Naive thymus-derived CD4-positive, alpha-beta T cell (primary cell): Measurements from ENCODE around the gene PKD1L1. TPM values are rescaled to one million over a fixed set of nuclear protein-coding genes. Genes with fewer than 3 reads are reported as not detected.

Experiments
- ATAC-seq: fragments of 150-1000 bp; cut with Tn5 transposase; 2 replicates; pipeline ENCODE4 v1.10.0; 2021; ENCODE audit warnings: mild to moderate bottlenecking, moderate library complexity
- CTCF ChIA-PET: fragments of 350-600 bp; sonication (Branson Sonifier 250); formaldehyde crosslinking; loops from one replicate; lab custom pipeline; 2021; ENCODE audit warnings: antibody characterized with exemption; lab: Charles Lee
- POLR2A ChIA-PET: fragments of 350-600 bp; sonication (Branson Sonifier 250); formaldehyde crosslinking; loops from one replicate; lab custom pipeline; 2021; ENCODE audit warnings: antibody characterized with exemption, inconsistent platforms; lab: Charles Lee
- DNase-seq, 9 donors: peaks; one replicate each; pipeline versions ENCODE4 v3.0.0 to v3.0.0-alpha.2; 2020 to 2022; ENCODE audit warnings: mixed read lengths in 1 of 9
- H3K27ac ChIP-seq: one replicate; pipeline ENCODE4 v1.7.0; 2013; ENCODE audit warnings: mild to moderate bottlenecking, low read depth, low read length, moderate library complexity
- H3K27me3 ChIP-seq, 2 donors: one replicate each; pipeline ENCODE4 v1.7.0; 2013; ENCODE audit warnings: low read length in 2 of 2, mild to moderate bottlenecking in 2 of 2, moderate library complexity in 2 of 2; ENCODE audit not compliant: control insufficient read depth in 2 of 2, insufficient read depth in 2 of 2
- H3K36me3 ChIP-seq, 3 experiments: 1 replicate in 2 of 3; 2 replicates in 1 of 3; pipeline ENCODE4 v1.7.0; 2013; ENCODE audit warnings: low read length in 3 of 3, mild to moderate bottlenecking in 3 of 3, moderate library complexity in 1 of 3; ENCODE audit not compliant: insufficient read depth in 3 of 3, control insufficient read depth in 2 of 3
- H3K4me1 ChIP-seq, 2 donors: one replicate each; pipeline ENCODE4 v1.7.0; 2013; ENCODE audit warnings: low read length in 2 of 2, mild to moderate bottlenecking in 2 of 2, moderate library complexity in 1 of 2; ENCODE audit not compliant: control insufficient read depth in 2 of 2, insufficient read depth in 2 of 2
- H3K4me3 ChIP-seq: 2 replicates; pipeline ENCODE4 v1.7.0; 2013; ENCODE audit warnings: mild to moderate bottlenecking, low read length
- H3K9me3 ChIP-seq, 3 experiments: 1 replicate in 2 of 3; 2 replicates in 1 of 3; pipeline ENCODE4 v1.7.0; 2013; ENCODE audit warnings: low read length in 3 of 3; ENCODE audit not compliant: control insufficient read depth in 2 of 3
- H3K27ac Mint-ChIP-seq, 9 donors: one replicate each; pipeline ENCODE4 v1.8.0; 2020 to 2022; ENCODE audit warnings: mixed read lengths in 9 of 9, mild to moderate bottlenecking in 8 of 9, moderate library complexity in 5 of 9, inconsistent platforms in 2 of 9
- H3K27me3 Mint-ChIP-seq, 5 donors: one replicate each; pipeline ENCODE4 v1.8.0; 2021 to 2022; ENCODE audit warnings: mixed read lengths in 5 of 5, mild to moderate bottlenecking in 1 of 5
- H3K36me3 Mint-ChIP-seq, 5 donors: one replicate each; pipeline ENCODE4 v1.8.0; 2020 to 2022; ENCODE audit warnings: mixed read lengths in 5 of 5, mild to moderate bottlenecking in 3 of 5, inconsistent platforms in 1 of 5
- H3K4me1 Mint-ChIP-seq, 7 donors: one replicate each; pipeline ENCODE4 v1.8.0; 2020 to 2022; ENCODE audit warnings: mixed read lengths in 7 of 7, mild to moderate bottlenecking in 3 of 7, inconsistent platforms in 1 of 7
- H3K4me3 Mint-ChIP-seq, 10 donors: one replicate each; pipeline ENCODE4 v1.8.0; 2020 to 2022; ENCODE audit warnings: mild to moderate bottlenecking in 10 of 10, mixed read lengths in 10 of 10, moderate library complexity in 6 of 10, inconsistent platforms in 2 of 10
- H3K9me3 Mint-ChIP-seq, 11 donors: one replicate each; pipeline ENCODE4 v1.8.0; 2020 to 2022; ENCODE audit warnings: mixed read lengths in 11 of 11, mild to moderate bottlenecking in 4 of 11, inconsistent platforms in 1 of 11, moderate library complexity in 1 of 11
- intact Hi-C, 2 donors: fragments of 100-400 bp; cut with micrococcal nuclease; formaldehyde crosslinking; loops; one replicate each; pipeline ENCODE4 v1.15.1; 2023
- polyA plus RNA-seq, 2 donors: library from polyadenylated mRNA; unstranded; fragments of 300-500 nt; fragmentation: Illumina TruSeq; gene quantifications; one replicate each; pipeline ENCODE4 v1.2.3, GENCODE V29; 2021
- total RNA-seq, 6 experiments: library from RNA in 5 of 6; stranded (reverse) in 5 of 6; gene quantifications; 1 replicate in 5 of 6; 2 replicates in 1 of 6; pipeline ENCODE4 v1.2.3 and lab custom pipeline; 2021 to 2026

Gene PKD1L1
- total and polyA plus RNA-seq, 7 experiments from 2014 or later, result 0.07 to 1.5 (median 0.83) TPM; not detected in 1

GRCh38 chr7:47765373-47765979 lies 182.8 kb downstream of the PKD1L1 start:
- no peaks in the 10 kb centered on the region for H3K9me3 ChIP-seq
- no peak overlapping the region for H3K27ac Mint-ChIP-seq
- H3K4me1 ChIP-seq, result no peaks in the 10 kb centered on the region
- no peak overlapping the region for H3K27ac ChIP-seq
- no peaks in the 10 kb centered on the region for H3K36me3 Mint-ChIP-seq
- no peak overlapping the region for H3K4me3 Mint-ChIP-seq
- peaks cover 0 to 8% (median 0%) of the 10 kb centered on the region in 5 donors for H3K27me3 Mint-ChIP-seq
- no peaks in the 10 kb centered on the region for H3K36me3 ChIP-seq
- H3K9me3 Mint-ChIP-seq, result peaks cover 0 to 17% (median 4%) of the 10 kb centered on the region in 11 donors
- DNase-seq, result no peak
- ChIA-PET CTCF (no interaction called here), POLR2A (no interaction called here)
- no peaks in the 10 kb centered on the region for H3K4me1 Mint-ChIP-seq
- ATAC-seq, result no peak
- H3K4me3 ChIP-seq, result no peak overlapping the region
- no peaks in the 10 kb centered on the region for H3K27me3 ChIP-seq
- intact Hi-C loops, result no loop called here

GRCh38 chr7:47764746-47765145 lies 183.5 kb downstream of the PKD1L1 start:
- H3K4me1 ChIP-seq, result no peaks in the 10 kb centered on the region
- no peaks in the 10 kb centered on the region for H3K4me1 Mint-ChIP-seq
- no peak overlapping the region for H3K27ac ChIP-seq
- CTCF ChIA-PET, result no interaction called here
- no peaks in the 10 kb centered on the region for H3K36me3 ChIP-seq
- H3K36me3 Mint-ChIP-seq, result no peaks in the 10 kb centered on the region
- no peak overlapping the region for H3K4me3 ChIP-seq
- H3K9me3 ChIP-seq, result no peaks in the 10 kb centered on the region
- POLR2A ChIA-PET, result no interaction called here
- DNase-seq, result no peak
- no peak overlapping the region for H3K27ac Mint-ChIP-seq
- peaks cover 0 to 8% (median 0%) of the 10 kb centered on the region in 5 donors for H3K27me3 Mint-ChIP-seq
- no peak for ATAC-seq
- intact Hi-C loops, result no loop called here
- no peaks in the 10 kb centered on the region for H3K27me3 ChIP-seq
- H3K4me3 Mint-ChIP-seq, result no peak overlapping the region
- H3K9me3 Mint-ChIP-seq, result peaks cover 0 to 16% (median 4%) of the 10 kb centered on the region in 11 donors

- ATAC-seq (no peak), DNase-seq (no peak)
- Histone ChIP-seq H3K4me1 (no peaks in the 10 kb centered on the region), H3K27ac (no peak overlapping the region), H3K27me3 (no peaks in the 10 kb centered on the region), H3K4me3 (no peak overlapping the region), H3K36me3 (no peaks in the 10 kb centered on the region), H3K9me3 (no peaks in the 10 kb centered on the region)
- no peak overlapping the region for H3K27ac Mint-ChIP-seq
- ChIA-PET CTCF (no interaction called here), POLR2A (no interaction called here)
- no peaks in the 10 kb centered on the region for H3K36me3 Mint-ChIP-seq
- intact Hi-C loops, result no loop called here
- H3K9me3 Mint-ChIP-seq, result peaks cover 0 to 10% (median 2%) of the 10 kb centered on the region in 11 donors
- peaks cover 0 to 10% (median 0%) of the 10 kb centered on the region in 5 donors for H3K27me3 Mint-ChIP-seq
- peaks cover 0 to 2% (median 0%) of the 10 kb centered on the region in 7 donors for H3K4me1 Mint-ChIP-seq
- no peak overlapping the region for H3K4me3 Mint-ChIP-seq
These were observed 184.9 kb downstream of the PKD1L1 start for GRCh38 chr7:47763063-47763974.

GRCh38 chr7:47762746-47763062 lies 185.6 kb downstream of the PKD1L1 start:
- no peak overlapping the region for H3K4me3 ChIP-seq
- no peak overlapping the region for H3K27ac ChIP-seq
- H3K36me3 Mint-ChIP-seq, result no peaks in the 10 kb centered on the region
- no peaks in the 10 kb centered on the region for H3K27me3 ChIP-seq
- no peaks in the 10 kb centered on the region for H3K36me3 ChIP-seq
- ATAC-seq, result no peak
- no peak overlapping the region for H3K27ac Mint-ChIP-seq
- H3K4me1 Mint-ChIP-seq, result peaks cover 0 to 3% (median 0%) of the 10 kb centered on the region in 7 donors
- no peaks in the 10 kb centered on the region for H3K9me3 ChIP-seq
- peaks cover 0 to 8% (median 1%) of the 10 kb centered on the region in 11 donors for H3K9me3 Mint-ChIP-seq
- DNase-seq, result no peak
- no peak overlapping the region for H3K4me3 Mint-ChIP-seq
- intact Hi-C loops, result no loop called here
- peaks cover 0 to 14% (median 0%) of the 10 kb centered on the region in 5 donors for H3K27me3 Mint-ChIP-seq
- H3K4me1 ChIP-seq, result no peaks in the 10 kb centered on the region
- ChIA-PET CTCF (no interaction called here), POLR2A (no interaction called here)

- DNase-seq (no peak), ATAC-seq (no peak)
- no peak overlapping the region for H3K27ac Mint-ChIP-seq
- intact Hi-C loops, result no loop called here
- Histone ChIP-seq H3K36me3 (no peaks in the 10 kb centered on the region), H3K27me3 (no peaks in the 10 kb centered on the region), H3K4me3 (no peak overlapping the region), H3K9me3 (no peaks in the 10 kb centered on the region), H3K27ac (no peak overlapping the region), H3K4me1 (no peaks in the 10 kb centered on the region)
- CTCF ChIA-PET, result no interaction called here
- H3K4me1 Mint-ChIP-seq, result peaks cover 0 to 3% (median 0%) of the 10 kb centered on the region in 7 donors
- no peak overlapping the region for H3K4me3 Mint-ChIP-seq
- peaks cover 0 to 14% (median 0%) of the 10 kb centered on the region in 5 donors for H3K27me3 Mint-ChIP-seq
- POLR2A ChIA-PET, result no interaction called here
- H3K9me3 Mint-ChIP-seq, result peaks cover 0 to 8% (median 0%) of the 10 kb centered on the region in 11 donors
- H3K36me3 Mint-ChIP-seq, result no peaks in the 10 kb centered on the region
These were observed 186.1 kb downstream of the PKD1L1 start for GRCh38 chr7:47762207-47762606.

- ChIA-PET POLR2A (no interaction called here), CTCF (no interaction called here)
- peaks cover 0 to 3% (median 0%) of the 10 kb centered on the region in 11 donors for H3K9me3 Mint-ChIP-seq
- ATAC-seq, result no peak
- Histone ChIP-seq H3K36me3 (no peaks in the 10 kb centered on the region), H3K27me3 (no peaks in the 10 kb centered on the region), H3K27ac (no peak overlapping the region), H3K4me1 (no peaks in the 10 kb centered on the region), H3K9me3 (no peaks in the 10 kb centered on the region), H3K4me3 (no peak overlapping the region)
- H3K4me3 Mint-ChIP-seq, result no peak overlapping the region
- H3K27ac Mint-ChIP-seq, result no peak overlapping the region
- peaks cover 0 to 4% (median 0%) of the 10 kb centered on the region in 5 donors for H3K36me3 Mint-ChIP-seq
- no peak for DNase-seq
- H3K4me1 Mint-ChIP-seq, result peaks cover 0 to 3% (median 0%) of the 10 kb centered on the region in 7 donors
- peaks cover 0 to 14% (median 4%) of the 10 kb centered on the region in 5 donors for H3K27me3 Mint-ChIP-seq
- intact Hi-C loops, result no loop called here
These were observed 189.1 kb downstream of the PKD1L1 start for GRCh38 chr7:47759056-47759706.
